ENCODE measurements around the gene NBEAL2. TPM values are rescaled to one million over a fixed set of nuclear protein-coding genes. Genes with fewer than 3 reads are reported as not detected.

The NBEAL2 gene
- total and polyA plus RNA-seq, 2 of the 4 experiments (the other 2 are of a cell fraction), result 2.2 to 12.5 TPM

DNA sequence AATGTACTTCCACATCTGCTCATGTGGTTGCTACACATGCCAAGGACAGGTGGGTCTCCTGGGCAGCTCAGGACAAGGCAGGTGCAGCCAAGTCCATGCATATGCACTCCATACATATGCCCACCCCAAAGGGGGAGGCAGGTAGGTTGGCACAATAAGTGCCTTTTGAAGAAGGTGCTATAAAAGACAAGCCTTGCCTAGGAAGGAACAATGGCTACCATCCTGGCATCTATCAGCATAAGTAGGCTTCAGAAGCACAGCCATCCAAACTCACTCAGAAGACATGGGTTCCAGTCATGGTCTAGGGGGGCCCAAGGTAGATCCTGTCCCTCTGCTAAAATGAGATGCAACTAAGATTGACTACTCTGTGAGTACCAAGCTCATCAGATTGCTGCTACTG, 34.6 kb downstream of the NBEAL2 start:
- Histone ChIP-seq H2BK15ac (ENCODE audit: low read depth, low read length) (no peak overlapping the region), H2AK5ac (ENCODE audit: low read depth, low read length) (no peak overlapping the region), H4K91ac (ENCODE audit: insufficient read depth, low read depth, low read length) (no peak overlapping the region), H3K23ac (ENCODE audit: low read depth, low read length) (no peak overlapping the region; the same call in 1 of the 2 replicates), H3K27me3 (ENCODE audit: control insufficient read depth, insufficient read depth, low read length) (no peaks in the 10 kb centered on the region), H3K56ac (ENCODE audit: extremely low read depth, insufficient read depth, low read length) (no peak overlapping the region), H3K9me1 (ENCODE audit: insufficient read depth, low read length) (peaks cover 27% of the 10 kb centered on the region), H3K4me2 (ENCODE audit: low read depth, low read length) (no peak overlapping the region), H3K4me3 (ENCODE audit: insufficient read depth, low read depth, low read length) (no peak overlapping the region), H2BK120ac (ENCODE audit: low read depth, low read length) (no peak overlapping the region), H3K14ac (replicated peaks; ENCODE audit: low read depth, low read length) (no peak overlapping the region), H2AFZ (replicated peaks; ENCODE audit: low read length, poor library complexity) (no peak overlapping the region), H3K9me3 (ENCODE audit: control insufficient read depth, insufficient read depth, low read length) (no peaks in the 10 kb centered on the region), H3K9ac (ENCODE audit: low read depth, low read length) (no peak overlapping the region), H3K4me1 (ENCODE audit: control insufficient read depth, insufficient read depth, low read length) (peaks cover 23% of the 10 kb centered on the region), H2AK9ac (replicated peaks; ENCODE audit: low read depth, low read length, poor library complexity) (no peak overlapping the region), H2BK20ac (ENCODE audit: low read depth, low read length) (no peak overlapping the region), H3K4ac (ENCODE audit: low read depth, low read length) (no peak overlapping the region), H4K5ac (ENCODE audit: low read depth, low read length) (no peak overlapping the region), H3K79me1 (ENCODE audit: low read depth in 1 of 2, low read length in 2 of 2) (peaks cover 16 to 50% of the 10 kb centered on the region in 2 experiments), H3K27ac (ENCODE audit: insufficient read depth, low read length) (no peak overlapping the region), H2BK5ac (ENCODE audit: low read depth, low read length, poor library complexity, severe bottlenecking) (no peak overlapping the region), H3K36me3 (ENCODE audit: control insufficient read depth, insufficient read depth, low read length) (peaks cover 19% of the 10 kb centered on the region), H3K18ac (ENCODE audit: low read depth, low read length) (no peak overlapping the region), H4K20me1 (ENCODE audit: insufficient read depth, low read length) (peaks cover 16% of the 10 kb centered on the region), H4K8ac (ENCODE audit: low read depth in 2 of 2, low read length in 2 of 2) (no peak overlapping the region)
- ATAC-seq (ENCODE audit: low read depth), result no peak
- ChIA-PET POLR2A (ENCODE audit: unreplicated experiment) (no interaction called here), CTCF (no interaction called here)
- DNase-seq, result no peak
- dilution Hi-C loops (cut with HindIII; ENCODE audit: low sequenced_read_pairs, unreplicated experiment) (no loop called here), intact Hi-C loops (cut with micrococcal nuclease) (no loop called here), in situ Hi-C loops (cut with MboI; ENCODE audit: low sequenced_read_pairs) (no loop called here)
- TF ChIP-seq MAZ (IDR thresholded peaks at IDR 0.05; ENCODE audit: borderline replicate concordance, low read depth, low read length), result no peak
- BruUV-seq (replicated peaks), result no TSS peak
